ENCODE results near the gene KRTAP5-1. TPM values are rescaled to one million over a fixed set of nuclear protein-coding genes. Genes with fewer than 3 reads are reported as not detected.

Gene KRTAP5-1
- polyA plus RNA-seq, 1 donor (not counting 4 experiments of a cell fraction or from before 2014, with no cell fraction given), result not detected

GRCh38 chr11:1546077-1546535 lies 39.0 kb downstream of the KRTAP5-1 start:
- TF ChIP-seq EZH2 (IDR thresholded peaks at IDR 0.05; ENCODE audit: low read length), result no peak
- no peak for TF ChIP-seq CTCF (optimal IDR thresholded peaks at IDR 0.05 in 1 of 3, IDR thresholded peaks at IDR 0.05 in 1 of 3, conservative IDR thresholded peaks at IDR 0.05 in 1 of 3; ENCODE audit: extremely low read depth in 1 of 3, insufficient read depth in 2 of 3, low read length in 3 of 3)
- Histone ChIP-seq H2AFZ (ENCODE audit: control insufficient read depth, low read length) (no peak overlapping the region), H3K9me1 (ENCODE audit: control insufficient read depth, extremely low read depth, insufficient read depth, low read length) (no peaks in the 10 kb centered on the region), H3K4me3 (ENCODE audit: control insufficient read depth in 2 of 3, extremely low read depth in 1 of 3, insufficient read depth in 2 of 3, low read depth in 1 of 3, low read length in 3 of 3) (no peak overlapping the region), H3K36me3 (ENCODE audit: control insufficient read depth in 2 of 2, extremely low read depth in 1 of 2, insufficient read depth in 2 of 2, low read length in 2 of 2) (no peaks in the 10 kb centered on the region), H3K9ac (ENCODE audit: control insufficient read depth, extremely low read depth, insufficient read depth, low read length) (no peak overlapping the region), H3K4me2 (ENCODE audit: control insufficient read depth, extremely low read depth, insufficient read depth, low read depth, low read length) (no peak overlapping the region), H3K4me1 (ENCODE audit: control insufficient read depth, extremely low read depth, insufficient read depth, low read length) (peaks cover 3% of the 10 kb centered on the region), H3K79me2 (ENCODE audit: control insufficient read depth, insufficient read depth, low read length) (no peaks in the 10 kb centered on the region), H4K20me1 (ENCODE audit: control insufficient read depth, extremely low read depth, insufficient read depth, low read length) (no peaks in the 10 kb centered on the region), H3K27ac (ENCODE audit: control insufficient read depth, insufficient read depth, low read length) (no peak overlapping the region), H3K27me3 (ENCODE audit: control insufficient read depth, extremely low read depth, insufficient read depth, low read length) (peaks cover 57% of the 10 kb centered on the region), H3K9me3 (ENCODE audit: control insufficient read depth, low read depth, low read length) (no peaks in the 10 kb centered on the region)
- dilution Hi-C loops (cut with MboI; ENCODE audit: extremely low pct_ligation_motif_present, low sequenced_read_pairs), result no loop called here
- FAIRE-seq, result no peak
- DNase-seq (ENCODE audit: low read depth, low spot score), result no peak

- FAIRE-seq, result no peak
- TF ChIP-seq CTCF (optimal IDR thresholded peaks at IDR 0.05 in 1 of 3, IDR thresholded peaks at IDR 0.05 in 1 of 3, conservative IDR thresholded peaks at IDR 0.05 in 1 of 3; ENCODE audit: extremely low read depth in 1 of 3, insufficient read depth in 2 of 3, low read length in 3 of 3) (no peak), EZH2 (IDR thresholded peaks at IDR 0.05; ENCODE audit: low read length) (peak; percentile 8)
- no peak for DNase-seq (ENCODE audit: low read depth, low spot score)
- Histone ChIP-seq H4K20me1 (ENCODE audit: control insufficient read depth, extremely low read depth, insufficient read depth, low read length) (no peaks in the 10 kb centered on the region), H3K79me2 (ENCODE audit: control insufficient read depth, insufficient read depth, low read length) (no peaks in the 10 kb centered on the region), H3K36me3 (ENCODE audit: control insufficient read depth in 2 of 2, extremely low read depth in 1 of 2, insufficient read depth in 2 of 2, low read length in 2 of 2) (no peaks in the 10 kb centered on the region), H2AFZ (ENCODE audit: control insufficient read depth, low read length) (no peak overlapping the region), H3K9ac (ENCODE audit: control insufficient read depth, extremely low read depth, insufficient read depth, low read length) (no peak overlapping the region), H3K4me1 (ENCODE audit: control insufficient read depth, extremely low read depth, insufficient read depth, low read length) (peaks cover 3% of the 10 kb centered on the region), H3K9me3 (ENCODE audit: control insufficient read depth, low read depth, low read length) (no peaks in the 10 kb centered on the region), H3K27ac (ENCODE audit: control insufficient read depth, insufficient read depth, low read length) (no peak overlapping the region), H3K27me3 (ENCODE audit: control insufficient read depth, extremely low read depth, insufficient read depth, low read length) (peaks cover 57% of the 10 kb centered on the region), H3K4me3 (ENCODE audit: control insufficient read depth in 2 of 3, extremely low read depth in 1 of 3, insufficient read depth in 2 of 3, low read depth in 1 of 3, low read length in 3 of 3) (no peak overlapping the region), H3K4me2 (ENCODE audit: control insufficient read depth, extremely low read depth, insufficient read depth, low read depth, low read length) (no peak overlapping the region), H3K9me1 (ENCODE audit: control insufficient read depth, extremely low read depth, insufficient read depth, low read length) (no peaks in the 10 kb centered on the region)
- dilution Hi-C loops (cut with MboI; ENCODE audit: extremely low pct_ligation_motif_present, low sequenced_read_pairs), result no loop called here
These were observed 39.7 kb downstream of the KRTAP5-1 start for GRCh38 chr11:1545432-1545831.
